Type B pancreatic cell (in vitro differentiated cells): ENCODE data around the gene PRR14. TPM values are rescaled to one million over a fixed set of nuclear protein-coding genes. Genes with fewer than 3 reads are reported as not detected.

Experiments
- DNase-seq: peaks from one replicate; pipeline ENCODE4 v3.0.0; 2021; ENCODE audit warnings: mixed read lengths; ENCODE audit not compliant: unreplicated experiment; ENCODE audit errors: extremely low spot score
- H3K27ac Mint-ChIP-seq: 2 replicates; pipeline ENCODE4 v1.8.0; 2021; ENCODE audit warnings: mild to moderate bottlenecking, mixed read lengths
- H3K27me3 Mint-ChIP-seq: 2 replicates; pipeline ENCODE4 v1.8.0; 2021; ENCODE audit warnings: mixed read lengths
- H3K36me3 Mint-ChIP-seq: 2 replicates; pipeline ENCODE4 v1.8.0; 2021; ENCODE audit warnings: mixed read lengths
- H3K4me1 Mint-ChIP-seq: one replicate; pipeline ENCODE4 v1.8.0; 2021; ENCODE audit warnings: mixed read lengths; ENCODE audit not compliant: unreplicated experiment
- H3K4me3 Mint-ChIP-seq: 2 replicates; pipeline ENCODE4 v1.8.0; 2021; ENCODE audit warnings: mild to moderate bottlenecking, mixed read lengths
- H3K9me3 Mint-ChIP-seq: 2 replicates; pipeline ENCODE4 v1.8.0; 2021; ENCODE audit warnings: mixed read lengths
- CTCF ChIP-seq: fragments of 200-600 bp; sonication (generic); conservative IDR thresholded peaks from 2 replicates; pipeline ENCODE4 v1.5.0; 2021; ENCODE audit warnings: antibody characterized with exemption, mild to moderate bottlenecking
- total RNA-seq: library from RNA; stranded (reverse); gene quantifications from 2 replicates; pipeline ENCODE4 v1.2.1, GENCODE V29; 2021; ENCODE audit warnings: low replicate concordance

PRR14 gene
- total RNA-seq, 1 donor from 2014 or later = 45.0 TPM

DNA sequence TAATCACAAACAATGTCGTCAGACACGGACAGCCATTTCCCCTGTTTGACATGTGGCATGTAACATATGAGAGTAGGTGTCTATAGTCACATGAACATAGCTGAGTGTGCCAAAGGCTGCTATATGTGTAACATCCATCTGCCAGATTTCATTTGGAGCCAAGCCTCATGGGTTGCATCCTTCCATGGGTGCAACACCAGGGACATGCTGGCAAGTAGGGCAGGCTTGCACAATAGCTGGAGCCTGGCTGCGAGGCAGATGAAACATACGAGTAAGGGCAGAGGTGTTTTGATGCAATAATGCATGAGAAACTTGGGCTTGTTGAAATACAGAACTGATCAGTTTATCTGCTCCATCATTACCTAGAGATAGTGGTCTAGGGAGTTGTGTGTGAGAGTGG lies 31.6 kb upstream of the PRR14 start:
- H3K9me3 Mint-ChIP-seq = peaks cover 4% of the 10 kb centered on the region
- no peak overlapping the region for H3K27ac Mint-ChIP-seq
- H3K4me3 Mint-ChIP-seq = no peak overlapping the region
- peaks cover 10% of the 10 kb centered on the region for H3K4me1 Mint-ChIP-seq
- H3K36me3 Mint-ChIP-seq = no peaks in the 10 kb centered on the region
- no peak for TF ChIP-seq CTCF
- no peak for DNase-seq
- H3K27me3 Mint-ChIP-seq = no peaks in the 10 kb centered on the region

GRCh38 chr16:30619638-30620037 lies 31.1 kb upstream of the PRR14 start:
- Mint-ChIP-seq H3K27ac (no peak overlapping the region), H3K27me3 (no peaks in the 10 kb centered on the region), H3K4me3 (no peak overlapping the region), H3K4me1 (peaks cover 10% of the 10 kb centered on the region), H3K36me3 (no peaks in the 10 kb centered on the region), H3K9me3 (peaks cover 4% of the 10 kb centered on the region)
- no peak for DNase-seq
- no peak for TF ChIP-seq CTCF

GRCh38 chr16:30620169-30620568 lies 30.6 kb upstream of the PRR14 start:
- Mint-ChIP-seq H3K4me1 (peaks cover 10% of the 10 kb centered on the region), H3K9me3 (peaks cover 4% of the 10 kb centered on the region), H3K36me3 (no peaks in the 10 kb centered on the region), H3K27ac (no peak overlapping the region), H3K4me3 (no peak overlapping the region), H3K27me3 (no peaks in the 10 kb centered on the region)
- no peak for DNase-seq
- no peak for TF ChIP-seq CTCF

DNA sequence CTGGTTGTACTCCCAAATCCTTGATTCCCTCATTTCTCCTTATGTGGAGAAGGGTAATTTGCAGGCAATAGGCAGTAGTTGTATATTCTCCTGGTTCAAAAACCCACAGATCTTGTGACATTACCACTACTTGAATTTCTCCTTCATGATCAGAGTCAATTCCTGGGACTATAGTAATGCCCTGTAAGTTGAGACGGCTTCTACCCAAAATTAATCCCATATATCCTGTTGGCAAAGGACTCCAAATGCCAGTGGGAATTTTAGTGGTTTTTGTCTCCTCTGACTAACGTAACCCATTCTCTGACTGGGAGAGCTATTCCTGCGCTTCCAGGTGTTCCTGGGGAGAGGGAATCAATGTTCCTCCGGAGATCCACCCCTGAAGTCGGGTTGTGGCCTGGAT lies 29.0 kb upstream of the PRR14 start:
- H3K27ac Mint-ChIP-seq = no peak overlapping the region
- TF ChIP-seq CTCF = no peak
- H3K4me3 Mint-ChIP-seq = no peak overlapping the region
- no peaks in the 10 kb centered on the region for H3K36me3 Mint-ChIP-seq
- peaks cover 4% of the 10 kb centered on the region for H3K9me3 Mint-ChIP-seq
- peaks cover 10% of the 10 kb centered on the region for H3K4me1 Mint-ChIP-seq
- no peak for DNase-seq
- H3K27me3 Mint-ChIP-seq = no peaks in the 10 kb centered on the region

GRCh38 chr16:30622455-30623032 lies 28.2 kb upstream of the PRR14 start:
- no peak for TF ChIP-seq CTCF
- H3K4me1 Mint-ChIP-seq = peaks cover 10% of the 10 kb centered on the region
- no peak overlapping the region for H3K27ac Mint-ChIP-seq
- H3K36me3 Mint-ChIP-seq = no peaks in the 10 kb centered on the region
- no peak for DNase-seq
- no peaks in the 10 kb centered on the region for H3K27me3 Mint-ChIP-seq
- no peak overlapping the region for H3K4me3 Mint-ChIP-seq
- H3K9me3 Mint-ChIP-seq = peaks cover 4% of the 10 kb centered on the region
